Hepatocyte (in vitro differentiated cells): ENCODE data around the gene VAMP2. TPM values are rescaled to one million over a fixed set of nuclear protein-coding genes. Genes with fewer than 3 reads are reported as not detected.
A peak's percentile ranks its signal among the peaks of the same experiment; 100 is the strongest.

ENCODE experiments used
- DNase-seq: peaks from one replicate; pipeline ENCODE4 v3.0.0-alpha.2; 2016; ENCODE audit warnings: low spot score
- H2AFZ ChIP-seq: fragments of 200-600 bp; sonication (generic); 2 replicates; pipeline ENCODE4 v1.6.0; 2016; ENCODE audit warnings: antibody characterized with exemption, mild to moderate bottlenecking
- H3K27ac ChIP-seq: fragments of 200-600 bp; sonication (generic); 2 replicates; pipeline ENCODE4 v1.5.1; 2016; ENCODE audit warnings: mild to moderate bottlenecking
- H3K27me3 ChIP-seq: fragments of 200-600 bp; sonication (generic); 2 replicates; pipeline ENCODE4 v1.6.1; 2016
- H3K36me3 ChIP-seq: fragments of 200-600 bp; sonication (generic); replicated peaks from 2 replicates; pipeline ENCODE4 v1.5.1; 2016; ENCODE audit warnings: low read depth; ENCODE audit not compliant: insufficient read depth
- H3K4me1 ChIP-seq: fragments of 200-600 bp; sonication (generic); 2 replicates; pipeline ENCODE4 v1.5.1; 2016; ENCODE audit warnings: mild to moderate bottlenecking, moderate library complexity; ENCODE audit not compliant: insufficient read depth
- H3K4me2 ChIP-seq: fragments of 200-600 bp; sonication (generic); 2 replicates; pipeline ENCODE4 v1.6.0; 2016
- H3K4me3 ChIP-seq: fragments of 200-600 bp; sonication (generic); 2 replicates; pipeline ENCODE4 v1.5.1; 2016; ENCODE audit warnings: mild to moderate bottlenecking
- H3K79me2 ChIP-seq: fragments of 200-600 bp; sonication (generic); 2 replicates; pipeline ENCODE4 v1.6.0; 2017; ENCODE audit warnings: mild to moderate bottlenecking
- H3K9me2 ChIP-seq: fragments of 200-600 bp; sonication (generic); replicated peaks from 2 replicates; pipeline ENCODE4 v1.6.0; 2017; ENCODE audit warnings: mild to moderate bottlenecking; ENCODE audit not compliant: insufficient read depth
- H3K9me3 ChIP-seq: fragments of 200-600 bp; sonication (generic); 2 replicates; pipeline ENCODE4 v1.5.1; 2016; ENCODE audit warnings: low read depth, mild to moderate bottlenecking
- H4K20me1 ChIP-seq: fragments of 200-600 bp; sonication (generic); 2 replicates; pipeline ENCODE4 v1.6.0; 2016; ENCODE audit warnings: mild to moderate bottlenecking; ENCODE audit not compliant: insufficient read depth, poor library complexity, severe bottlenecking
- EZH2 ChIP-seq: fragments of 200-600 bp; sonication (generic); IDR thresholded peaks from 2 replicates; pipeline ENCODE4 v1.6.1; 2016; ENCODE audit warnings: antibody characterized with exemption, mild to moderate bottlenecking, borderline replicate concordance
- EZH2phosphoT487 ChIP-seq: fragments of 200-600 bp; sonication (generic); IDR thresholded peaks from one replicate; pipeline ENCODE4 v1.6.1; 2018; ENCODE audit warnings: antibody characterized with exemption, mild to moderate bottlenecking, low read depth, moderate library complexity; ENCODE audit not compliant: unreplicated experiment, severe bottlenecking
- WGBS: methylation state at CpG from one replicate; pipeline ENCODE4 v1.1.6; 2016; ENCODE audit warnings: low lambda C conversion rate; ENCODE audit errors: missing lambda C conversion rate; 5-methylcytosine and 5-hydroxymethylcytosine counted together
- polyA plus RNA-seq: library from polyadenylated mRNA; unstranded; fragments of >200 nt; fragmentation: Nextera tagmentation; extraction: Ambion mirVana; gene quantifications from 2 replicates; pipeline ENCODE4 v1.2.1, GENCODE V29; 2016
- total RNA-seq: library from RNA; depleted of rRNA; stranded (reverse); fragments of >200 nt; gene quantifications from 2 replicates; pipeline ENCODE4 v1.2.3, GENCODE V29; 2014
- TF ChIP-seq, protein P1 (sequence below): fragments of 200-600 bp; sonication (generic); IDR thresholded peaks from 2 replicates; pipeline ENCODE4 v1.5.1; 2016; ENCODE audit warnings: antibody characterized with exemption, mild to moderate bottlenecking; ENCODE audit not compliant: poor library complexity

The VAMP2 gene
- total and polyA plus RNA-seq, 2 experiments from 2014 or later = 8.5 to 44.6 TPM

DNA sequence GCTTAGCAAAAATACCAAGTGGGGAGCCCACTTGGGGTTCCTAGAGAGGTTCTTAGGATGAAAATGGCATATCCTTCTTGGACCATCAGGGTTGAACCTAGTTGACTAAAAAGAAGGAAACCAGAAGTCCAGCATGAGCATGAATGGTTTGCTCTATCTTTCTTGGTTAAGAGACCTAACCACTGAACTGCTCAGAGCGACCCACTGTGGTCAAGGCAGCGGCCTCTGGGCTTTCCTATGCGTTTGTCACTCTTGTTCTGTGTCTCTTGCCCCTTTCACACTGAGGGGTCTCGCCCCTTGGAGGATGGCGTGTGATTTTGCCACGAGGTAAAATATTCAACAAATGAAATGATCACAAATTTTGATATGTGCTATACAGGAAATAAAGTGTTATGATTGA lies 27.8 kb upstream of the VAMP2 start:
- no peak for TF ChIP-seq EZH2phosphoT487
- TF ChIP-seq EZH2 = no peak
- TF ChIP-seq, protein P1, sequence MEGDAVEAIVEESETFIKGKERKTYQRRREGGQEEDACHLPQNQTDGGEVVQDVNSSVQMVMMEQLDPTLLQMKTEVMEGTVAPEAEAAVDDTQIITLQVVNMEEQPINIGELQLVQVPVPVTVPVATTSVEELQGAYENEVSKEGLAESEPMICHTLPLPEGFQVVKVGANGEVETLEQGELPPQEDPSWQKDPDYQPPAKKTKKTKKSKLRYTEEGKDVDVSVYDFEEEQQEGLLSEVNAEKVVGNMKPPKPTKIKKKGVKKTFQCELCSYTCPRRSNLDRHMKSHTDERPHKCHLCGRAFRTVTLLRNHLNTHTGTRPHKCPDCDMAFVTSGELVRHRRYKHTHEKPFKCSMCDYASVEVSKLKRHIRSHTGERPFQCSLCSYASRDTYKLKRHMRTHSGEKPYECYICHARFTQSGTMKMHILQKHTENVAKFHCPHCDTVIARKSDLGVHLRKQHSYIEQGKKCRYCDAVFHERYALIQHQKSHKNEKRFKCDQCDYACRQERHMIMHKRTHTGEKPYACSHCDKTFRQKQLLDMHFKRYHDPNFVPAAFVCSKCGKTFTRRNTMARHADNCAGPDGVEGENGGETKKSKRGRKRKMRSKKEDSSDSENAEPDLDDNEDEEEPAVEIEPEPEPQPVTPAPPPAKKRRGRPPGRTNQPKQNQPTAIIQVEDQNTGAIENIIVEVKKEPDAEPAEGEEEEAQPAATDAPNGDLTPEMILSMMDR = no peak
- H2AFZ ChIP-seq = peak overlapping the region; percentile 54
- H3K4me3 ChIP-seq = no peak overlapping the region
- no peaks in the 10 kb centered on the region for H3K36me3 ChIP-seq
- no peak for DNase-seq
- H3K9me2 ChIP-seq = no peaks in the 10 kb centered on the region
- peak overlapping the region; percentile 72 for H3K4me2 ChIP-seq
- peak overlapping the region; percentile 67 for H3K27ac ChIP-seq
- peaks cover 12% of the 10 kb centered on the region for H3K4me1 ChIP-seq
- H3K9me3 ChIP-seq = no peaks in the 10 kb centered on the region
- H4K20me1 ChIP-seq = no peaks in the 10 kb centered on the region
- H3K79me2 ChIP-seq = peaks cover 9% of the 10 kb centered on the region
- no peaks in the 10 kb centered on the region for H3K27me3 ChIP-seq
- WGBS = 50% methylated on average over 6 of the region's 6 CpGs

GRCh38 chr17:8189711-8190477 lies 27.1 kb upstream of the VAMP2 start, which contains the start of gene BORCS6:
Gene BORCS6, minus strand, starts transcription at chr17:8190180. Its CDS starts 40 bp downstream, at chr17:8190140.
- Histone ChIP-seq H3K4me2 (peak within 1 kb of the TSS; percentile 76), H2AFZ (peak within 1 kb of the TSS; percentile 54), H3K27ac (peak within 1 kb of the TSS; percentile 93), H3K27me3 (no peaks in the 10 kb centered on the region), H3K4me3 (peak within 1 kb of the TSS; percentile 81), H3K9me2 (no peaks in the 10 kb centered on the region), H3K4me1 (peaks cover 12% of the 10 kb centered on the region), H4K20me1 (no peaks in the 10 kb centered on the region), H3K9me3 (no peaks in the 10 kb centered on the region), H3K36me3 (no peaks in the 10 kb centered on the region), H3K79me2 (peaks cover 9% of the 10 kb centered on the region)
- TF ChIP-seq, protein P1 = peak; percentile 3
- TF ChIP-seq EZH2 (no peak), EZH2phosphoT487 (no peak)
- under 1% methylated on average over 62 of the region's 70 CpGs for WGBS
- peak; percentile 98 for DNase-seq

DNA sequence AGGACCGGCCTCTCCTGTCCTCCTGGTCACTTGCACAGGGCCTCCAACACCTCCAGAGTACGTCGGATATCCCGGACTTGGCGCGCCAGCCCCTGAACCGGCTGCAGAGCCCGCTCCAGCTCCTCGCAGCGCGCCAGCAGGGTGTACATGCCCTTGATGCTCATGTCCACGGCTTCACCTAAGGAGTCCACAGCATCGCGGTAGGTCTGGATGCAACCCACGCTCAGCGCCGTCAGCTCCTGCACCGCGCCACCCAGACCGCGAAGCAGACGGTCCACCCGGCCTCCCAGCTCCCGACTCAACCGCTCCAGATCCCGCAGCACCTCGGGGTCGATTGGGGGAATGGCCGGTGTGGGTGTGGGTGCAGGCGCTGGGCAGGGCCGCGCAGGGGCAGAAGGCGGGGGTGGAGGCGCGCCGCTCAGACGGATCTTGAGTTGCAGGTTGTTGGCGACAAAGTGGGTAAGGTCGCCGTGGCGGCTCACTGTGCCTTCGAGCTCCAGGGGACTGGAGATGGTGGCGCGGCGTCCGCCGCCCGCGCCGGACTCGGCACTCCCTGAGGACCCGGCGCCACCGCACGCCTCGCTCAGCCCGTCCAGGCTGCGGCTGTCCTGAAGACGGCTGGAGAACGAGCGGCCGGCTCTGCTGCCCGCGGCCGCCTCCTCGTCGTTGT lies 26.4 kb upstream of the VAMP2 start:
- no peaks in the 10 kb centered on the region for H3K27me3 ChIP-seq
- no peaks in the 10 kb centered on the region for H3K9me2 ChIP-seq
- H2AFZ ChIP-seq = peak overlapping the region; percentile 51
- H3K4me2 ChIP-seq = peak overlapping the region; percentile 76
- peak overlapping the region; percentile 93 for H3K27ac ChIP-seq
- H3K4me3 ChIP-seq = peak overlapping the region; percentile 81
- H3K36me3 ChIP-seq = no peaks in the 10 kb centered on the region
- H4K20me1 ChIP-seq = no peaks in the 10 kb centered on the region
- H3K4me1 ChIP-seq = peaks cover 12% of the 10 kb centered on the region
- peaks cover 9% of the 10 kb centered on the region for H3K79me2 ChIP-seq
- no peak for TF ChIP-seq EZH2phosphoT487
- no peak for TF ChIP-seq EZH2
- TF ChIP-seq, protein P1 = no peak
- no peaks in the 10 kb centered on the region for H3K9me3 ChIP-seq
- 7% methylated on average over 41 of the region's 67 CpGs for WGBS
- peak; percentile 38 for DNase-seq
